22Rv1 (cell line): ENCODE results near the gene SMCO2.

Experiments used
- ZFX ChIP-seq: fragments of 450-650 bp; IDR thresholded peaks from 2 replicates; pipeline ENCODE4 v1.6.1; 2017; ENCODE audit warnings: antibody characterized with exemption, borderline replicate concordance
- TF ChIP-seq, protein P1 (sequence below): fragments of 450-650 bp; IDR thresholded peaks from 2 replicates; pipeline ENCODE4 v1.5.1; 2017; ENCODE audit warnings: mild to moderate bottlenecking

DNA sequence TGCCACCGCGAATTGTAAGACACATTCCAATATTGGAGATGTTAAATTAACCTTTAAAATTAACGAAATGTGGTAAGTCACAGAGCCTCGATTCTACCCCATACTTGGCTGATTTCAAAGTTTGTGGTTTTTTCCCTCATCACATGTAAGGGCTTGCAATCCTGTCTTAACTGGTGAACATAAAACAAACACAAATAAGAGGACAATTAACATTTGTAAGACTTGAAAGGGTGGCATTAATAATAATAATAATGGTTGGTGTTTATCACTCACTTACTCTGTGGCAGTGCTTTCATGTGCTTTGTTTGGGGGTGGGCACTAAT is 104.1 kb downstream of the SMCO2 start:
- TF ChIP-seq, protein P1, sequence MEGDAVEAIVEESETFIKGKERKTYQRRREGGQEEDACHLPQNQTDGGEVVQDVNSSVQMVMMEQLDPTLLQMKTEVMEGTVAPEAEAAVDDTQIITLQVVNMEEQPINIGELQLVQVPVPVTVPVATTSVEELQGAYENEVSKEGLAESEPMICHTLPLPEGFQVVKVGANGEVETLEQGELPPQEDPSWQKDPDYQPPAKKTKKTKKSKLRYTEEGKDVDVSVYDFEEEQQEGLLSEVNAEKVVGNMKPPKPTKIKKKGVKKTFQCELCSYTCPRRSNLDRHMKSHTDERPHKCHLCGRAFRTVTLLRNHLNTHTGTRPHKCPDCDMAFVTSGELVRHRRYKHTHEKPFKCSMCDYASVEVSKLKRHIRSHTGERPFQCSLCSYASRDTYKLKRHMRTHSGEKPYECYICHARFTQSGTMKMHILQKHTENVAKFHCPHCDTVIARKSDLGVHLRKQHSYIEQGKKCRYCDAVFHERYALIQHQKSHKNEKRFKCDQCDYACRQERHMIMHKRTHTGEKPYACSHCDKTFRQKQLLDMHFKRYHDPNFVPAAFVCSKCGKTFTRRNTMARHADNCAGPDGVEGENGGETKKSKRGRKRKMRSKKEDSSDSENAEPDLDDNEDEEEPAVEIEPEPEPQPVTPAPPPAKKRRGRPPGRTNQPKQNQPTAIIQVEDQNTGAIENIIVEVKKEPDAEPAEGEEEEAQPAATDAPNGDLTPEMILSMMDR = no peak
- no peak for TF ChIP-seq ZFX
